HG03159 (cell line): ENCODE data around the gene CXCL17.
"Not testable (repeated sequence)": the region's sequence is repeated elsewhere in the genome, so short reads cannot be mapped to it uniquely, and the experiment has no call there.

Source experiments
- ATAC-seq: cut with Tn5 transposase; IDR thresholded peaks from one replicate; pipeline ENCODE4 v1.9.1; 2021; ENCODE audit warnings: mild to moderate bottlenecking, moderate library complexity; ENCODE audit not compliant: unreplicated experiment

Gene CXCL17

DNA sequence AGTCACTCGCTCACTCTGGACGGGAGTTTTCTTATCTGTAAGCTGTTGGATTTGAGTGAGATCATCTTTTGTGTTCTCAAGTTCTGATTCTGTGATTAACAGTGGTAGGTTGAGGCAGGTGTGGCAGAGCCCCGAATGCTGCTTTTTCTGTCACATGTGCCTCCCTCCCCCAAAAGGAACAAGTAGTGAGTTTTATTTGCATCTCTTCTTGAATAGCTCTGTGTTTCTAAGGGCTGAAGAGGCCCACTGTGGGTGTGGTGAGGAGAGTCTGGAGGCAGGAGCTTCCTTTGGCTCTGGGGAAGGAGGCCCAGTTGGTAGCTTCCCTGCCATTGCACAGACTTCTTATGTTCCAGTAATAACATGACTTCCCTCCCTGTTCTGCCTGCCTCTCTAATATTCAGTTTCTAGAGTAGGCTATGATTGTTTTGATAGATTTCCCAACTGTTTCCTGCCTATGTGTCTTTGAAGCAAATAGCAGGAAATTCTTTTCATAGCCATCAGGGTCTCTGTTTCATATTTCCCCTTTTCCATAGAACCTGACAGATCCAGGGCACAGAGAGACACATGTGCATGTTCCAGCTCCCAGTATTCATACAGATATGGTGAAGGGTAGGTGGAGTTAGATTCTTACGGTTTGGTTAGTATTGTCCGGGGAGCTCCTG, 23.9 kb upstream of the CXCL17 start:
- no peak for ATAC-seq

DNA sequence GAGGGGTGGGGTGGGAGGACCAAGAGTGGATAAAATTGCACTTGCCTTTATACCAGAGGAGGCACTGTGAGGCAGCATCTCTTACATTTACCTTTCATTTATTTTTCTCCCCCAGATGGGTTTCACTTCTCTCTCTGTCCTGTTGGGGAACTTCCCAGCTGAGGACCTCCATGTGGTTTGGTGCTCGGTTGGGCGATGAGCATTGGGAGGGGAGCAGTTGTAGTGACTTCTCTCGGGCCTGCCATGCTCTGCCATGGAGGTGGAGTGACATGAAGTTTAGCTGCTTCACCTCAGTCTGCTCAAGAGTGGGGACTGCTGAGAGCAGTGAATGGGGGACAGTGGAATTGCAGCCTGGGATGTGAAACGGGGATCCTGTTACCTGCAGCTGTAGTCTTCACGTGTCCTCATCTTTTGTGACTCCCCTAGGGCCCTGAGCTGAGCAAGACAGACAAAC, 23.1 kb upstream of the CXCL17 start:
- peak; percentile 82 for ATAC-seq

DNA sequence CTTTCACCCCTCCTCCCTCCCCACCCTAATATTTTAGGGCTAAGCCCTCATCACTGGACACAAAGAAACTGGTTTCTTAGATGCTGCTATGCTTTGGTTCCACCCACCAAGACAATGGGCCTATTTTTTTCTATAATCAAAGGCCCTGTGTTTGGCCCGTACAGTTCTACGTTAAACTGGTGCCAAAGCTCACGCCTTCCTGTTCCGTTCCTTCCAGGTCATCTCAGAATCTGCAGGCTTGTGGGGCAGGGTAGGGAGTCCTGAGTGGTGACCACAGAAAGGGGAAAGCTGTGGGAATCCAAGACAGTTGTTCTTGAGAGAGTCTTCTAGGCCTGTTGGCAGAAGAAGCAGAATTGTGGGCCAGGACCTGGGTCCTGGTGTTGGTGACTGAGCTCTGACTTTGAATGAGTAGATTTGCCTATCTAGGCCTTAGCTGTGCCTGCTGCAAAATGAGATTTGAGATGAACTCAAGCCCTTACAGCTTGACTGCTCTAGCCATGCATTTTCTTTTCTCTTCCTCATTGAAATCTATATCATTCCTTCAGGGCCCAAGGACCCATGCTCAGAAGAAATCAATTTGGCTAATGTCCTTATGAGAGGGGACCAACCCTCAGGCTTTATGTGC, 19.1 kb upstream of the CXCL17 start:
- no peak for ATAC-seq

DNA sequence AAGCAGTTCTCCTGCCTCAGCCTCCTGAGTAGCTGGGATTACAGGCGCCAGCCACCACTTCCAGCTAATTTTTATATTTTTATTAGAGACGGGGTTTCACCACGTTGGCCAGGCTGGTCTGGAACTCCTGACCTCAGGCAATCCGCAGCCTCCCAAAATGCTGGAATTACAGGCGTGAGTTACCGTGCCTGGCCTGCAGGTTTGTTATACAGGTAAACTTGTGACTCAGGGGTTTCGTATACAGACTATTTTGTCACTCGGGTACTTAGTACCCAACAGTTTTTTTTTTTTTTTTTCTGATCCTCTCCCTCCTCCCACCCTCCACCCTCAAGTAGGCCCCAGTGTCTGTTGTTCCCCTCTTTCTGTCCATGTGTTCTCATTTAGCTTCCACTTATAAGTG, 18.5 kb upstream of the CXCL17 start:
- not testable (repeated sequence) for ATAC-seq

DNA sequence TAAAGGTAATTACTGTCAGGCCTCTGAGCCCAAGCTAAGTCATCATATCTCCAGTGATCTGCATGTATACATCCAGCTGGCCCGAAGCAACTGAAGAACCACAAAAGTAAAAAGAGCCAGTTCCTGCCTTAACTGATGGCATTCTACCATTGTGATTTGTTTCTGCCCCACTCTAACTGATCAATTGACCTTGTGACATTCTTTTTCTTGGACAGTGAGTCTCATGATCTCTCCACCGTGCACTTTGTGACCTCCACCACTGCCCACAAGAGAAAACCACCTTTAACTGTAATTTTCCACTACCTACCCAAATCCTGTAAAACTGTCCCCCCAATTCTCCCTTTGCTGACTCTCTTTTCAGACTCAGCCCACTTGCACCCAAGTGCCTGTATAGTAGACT, 17.2 kb upstream of the CXCL17 start:
- no peak for ATAC-seq

DNA sequence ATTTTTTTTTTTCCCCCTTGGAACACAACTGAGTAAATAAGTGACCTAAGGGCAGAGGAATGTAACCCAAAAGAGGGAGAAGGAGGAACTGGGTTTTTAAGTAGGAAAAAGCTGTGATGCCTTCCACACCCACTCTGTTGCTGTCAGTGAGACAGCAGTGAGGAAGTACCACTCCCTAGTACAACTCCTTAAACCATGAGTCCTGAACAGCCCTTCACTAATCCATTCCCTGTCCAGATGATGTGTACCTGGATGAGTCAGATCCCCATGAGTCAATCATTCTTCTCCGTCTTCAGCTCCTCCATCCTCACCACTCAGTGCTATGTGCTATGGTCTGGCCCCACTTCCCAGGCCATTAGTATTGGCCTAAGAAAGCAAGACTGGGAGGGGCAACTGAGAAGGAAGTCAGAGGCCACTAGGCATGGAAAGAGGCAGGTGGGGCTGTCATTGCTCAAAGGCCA, 12.9 kb upstream of the CXCL17 start:
- ATAC-seq: no peak

DNA sequence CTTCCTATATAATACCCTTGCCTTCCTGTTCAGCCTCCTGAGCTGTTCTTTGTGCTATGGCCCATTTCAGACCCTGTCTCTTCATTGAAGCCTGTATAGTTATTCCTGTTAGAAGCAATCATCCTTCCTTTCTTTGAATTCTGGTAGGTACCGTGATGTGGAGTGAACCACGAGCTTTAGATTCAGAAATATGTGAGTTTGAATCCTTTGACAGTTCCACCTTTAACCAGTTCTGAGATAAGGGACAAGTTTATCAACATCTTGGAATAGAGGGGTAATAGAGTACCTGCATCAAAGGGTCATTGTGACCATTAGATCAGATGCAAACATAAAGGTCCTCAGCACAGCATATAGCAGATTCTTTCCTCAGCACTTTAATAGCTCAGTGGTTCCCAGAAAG, 12.3 kb upstream of the CXCL17 start:
- no peak for ATAC-seq

DNA sequence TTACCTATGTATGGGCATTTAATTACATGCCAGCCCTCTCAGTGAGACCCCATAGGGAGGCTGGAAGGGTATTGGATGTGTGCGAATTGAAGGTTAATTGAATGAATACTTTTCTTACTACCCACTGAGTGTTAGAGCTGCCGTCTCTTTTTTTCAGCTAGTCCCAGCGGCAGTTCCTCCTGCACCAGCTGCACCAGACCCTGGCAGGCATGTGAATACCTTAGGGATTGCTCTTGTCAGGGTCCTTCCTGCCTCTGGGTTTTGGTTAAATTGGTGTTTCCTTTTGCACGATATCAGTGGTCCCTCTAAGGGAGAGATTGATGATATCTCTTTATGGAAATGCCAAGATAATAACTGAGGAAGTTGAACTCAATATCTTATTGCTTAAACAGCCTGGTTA, 9.8 kb upstream of the CXCL17 start:
- no peak for ATAC-seq

DNA sequence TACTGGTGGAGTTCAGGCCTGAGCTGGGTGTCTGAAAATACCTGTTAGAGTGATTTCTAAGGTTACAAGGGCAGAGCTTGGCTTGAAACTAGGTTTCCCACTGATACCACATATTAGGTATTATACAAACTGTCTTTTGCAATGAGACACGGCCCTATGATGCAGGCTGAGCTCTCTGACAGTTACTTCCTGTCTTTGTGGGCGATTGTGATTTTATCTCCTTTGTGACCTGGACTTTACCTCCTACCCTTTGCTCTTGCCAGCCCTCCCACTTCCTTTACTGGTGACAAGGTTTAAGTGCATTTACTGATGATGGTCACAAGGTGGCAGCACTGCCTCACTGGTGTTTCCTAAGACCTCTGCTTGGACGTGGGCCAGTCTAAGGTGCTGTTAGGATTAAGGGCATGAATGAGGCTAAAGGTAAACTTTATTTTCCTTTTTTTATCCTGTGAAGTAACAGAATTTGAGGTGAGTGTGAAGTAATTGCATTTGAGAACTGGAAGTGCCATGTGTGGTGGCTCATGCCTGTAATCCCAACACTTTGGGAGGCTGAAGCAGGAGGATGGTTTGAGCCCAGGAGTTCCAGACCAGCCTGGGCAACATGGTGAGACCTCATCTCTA, 7.7 kb upstream of the CXCL17 start:
- ATAC-seq: peak; percentile 95

DNA sequence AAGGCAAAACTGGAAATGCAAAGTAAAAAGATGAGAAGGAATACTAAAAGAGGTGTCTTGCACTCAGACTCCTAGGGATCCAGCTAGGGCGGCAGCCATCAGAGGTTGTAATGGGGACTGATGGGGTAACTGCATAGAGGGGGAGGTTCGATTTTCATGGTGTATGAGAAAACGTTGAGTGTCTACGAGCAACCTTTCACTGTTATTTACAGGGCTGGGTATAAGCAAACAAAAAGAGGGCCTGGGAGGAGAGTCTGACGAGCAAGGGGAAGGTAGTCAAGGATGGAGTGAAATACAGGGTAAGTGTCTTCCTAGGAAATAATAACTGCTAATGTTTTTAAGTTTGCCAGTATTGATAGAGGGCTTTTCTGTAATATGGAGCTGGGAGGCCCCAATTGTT, 5.6 kb upstream of the CXCL17 start:
- not testable (repeated sequence) for ATAC-seq

DNA sequence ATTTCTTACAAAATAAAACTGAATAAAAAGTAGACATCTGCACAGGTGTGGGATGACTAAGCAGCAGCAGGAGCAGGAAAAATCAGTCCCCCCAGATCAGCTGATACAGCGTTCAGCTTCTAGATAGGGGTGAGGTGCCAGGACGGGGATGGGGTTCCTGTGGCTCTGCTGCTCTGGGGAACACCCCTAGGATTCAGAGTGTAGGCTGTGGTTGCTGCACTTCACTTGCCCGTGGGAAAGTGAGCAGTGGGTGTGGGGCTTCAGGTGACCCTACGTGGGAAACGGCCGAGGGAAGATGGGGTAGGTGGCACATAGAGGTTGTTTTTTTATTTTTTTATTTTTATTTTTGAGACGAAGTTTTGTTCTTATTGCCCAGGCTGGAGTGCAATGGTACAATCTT, 3.2 kb upstream of the CXCL17 start:
- ATAC-seq: no peak

DNA sequence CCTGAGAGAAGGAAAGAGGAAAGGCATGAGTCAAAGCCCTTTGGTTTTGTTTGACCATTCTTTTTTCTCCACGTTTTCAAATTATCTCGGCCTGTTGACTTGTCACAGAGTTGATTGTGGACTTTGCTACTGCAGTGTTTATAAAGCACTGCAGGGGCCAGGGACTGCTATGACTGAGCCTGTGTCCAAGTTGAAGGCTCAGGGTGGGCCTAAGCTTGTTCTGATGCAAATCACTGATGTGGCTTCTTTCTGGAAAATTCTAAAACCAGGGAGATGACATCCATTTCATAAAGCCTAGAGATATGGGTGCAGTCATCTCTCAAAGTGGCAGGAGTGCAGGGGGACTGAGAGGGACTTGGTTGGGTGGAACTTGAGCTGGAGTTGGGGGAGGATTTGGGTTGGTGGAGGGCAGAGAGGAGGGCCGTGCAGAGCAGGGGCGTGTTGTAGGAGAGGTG, 1.2 kb upstream of the CXCL17 start:
- ATAC-seq: no peak

DNA sequence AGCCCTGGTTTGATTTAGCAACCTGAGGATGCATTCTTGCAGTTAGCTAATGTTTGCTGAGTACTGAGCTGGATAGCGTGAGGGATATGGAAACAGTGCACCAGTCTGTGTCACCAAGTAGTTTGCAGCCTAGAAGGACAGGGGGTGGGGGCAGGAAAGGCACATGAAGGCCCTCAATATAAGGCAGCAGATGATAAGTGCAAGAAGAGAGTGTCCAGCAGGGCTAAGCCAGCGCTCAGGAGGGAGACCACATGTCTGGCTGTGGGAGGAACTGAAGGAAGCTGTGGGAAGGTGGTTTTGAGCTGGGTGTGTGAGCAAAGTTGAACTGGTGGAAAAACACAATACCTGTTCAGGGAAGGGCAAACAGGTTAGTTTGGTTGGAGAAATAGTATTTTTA, 1.7 kb downstream of the CXCL17 start:
- ATAC-seq: no peak

DNA sequence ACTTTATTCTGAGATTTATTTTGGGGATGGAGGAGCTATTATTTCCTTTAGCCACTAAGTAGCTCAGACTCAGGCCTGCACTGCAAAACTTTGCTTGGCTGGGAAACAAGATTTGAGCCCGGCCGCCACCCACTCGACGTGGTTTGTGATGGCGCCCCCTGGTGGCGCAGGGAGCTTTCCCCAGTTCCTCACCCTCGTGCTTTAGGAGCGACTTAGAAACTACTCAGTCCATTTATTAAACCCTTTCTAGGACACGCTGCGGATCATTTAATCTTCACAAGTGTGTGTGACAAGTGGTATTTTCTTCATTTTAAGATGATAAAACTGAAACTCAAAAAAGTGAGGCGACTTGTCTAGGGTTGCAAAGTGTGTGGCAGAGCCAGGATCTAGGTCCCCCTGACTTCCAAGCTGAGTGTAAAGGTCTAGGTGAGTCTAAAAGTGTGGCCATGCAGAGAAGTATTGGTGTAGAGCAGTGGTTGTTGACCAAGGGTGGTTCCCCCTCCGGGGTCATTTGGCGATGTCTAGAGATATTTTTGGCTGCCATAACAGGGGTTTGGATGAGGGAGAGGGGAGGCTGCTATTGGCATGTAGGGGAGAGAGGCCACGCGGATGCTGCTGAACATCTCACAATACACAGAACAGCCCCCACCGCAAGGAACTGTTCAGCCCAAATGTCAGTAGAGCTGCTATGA, 2.2 kb downstream of the CXCL17 start:
- ATAC-seq: no peak

DNA sequence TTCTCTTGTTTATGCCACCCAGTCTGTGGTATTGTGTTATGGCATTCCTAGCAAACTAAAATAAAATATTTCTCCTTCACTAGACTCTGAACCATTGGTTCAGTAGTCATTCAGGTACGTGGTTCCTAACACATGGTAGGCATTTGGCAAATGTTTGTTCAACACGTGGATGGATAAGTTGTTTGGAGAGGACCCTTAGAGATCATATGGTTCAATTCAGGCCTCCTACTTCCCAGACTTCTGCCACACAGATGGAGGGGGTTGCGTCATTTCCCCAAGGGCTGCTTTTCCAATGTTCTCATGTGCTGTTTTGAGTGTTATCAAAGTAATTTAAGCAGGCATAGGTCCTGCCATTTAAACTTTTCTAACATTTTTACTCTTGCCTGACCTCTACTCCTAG, 6.7 kb downstream of the CXCL17 start:
- no peak for ATAC-seq

DNA sequence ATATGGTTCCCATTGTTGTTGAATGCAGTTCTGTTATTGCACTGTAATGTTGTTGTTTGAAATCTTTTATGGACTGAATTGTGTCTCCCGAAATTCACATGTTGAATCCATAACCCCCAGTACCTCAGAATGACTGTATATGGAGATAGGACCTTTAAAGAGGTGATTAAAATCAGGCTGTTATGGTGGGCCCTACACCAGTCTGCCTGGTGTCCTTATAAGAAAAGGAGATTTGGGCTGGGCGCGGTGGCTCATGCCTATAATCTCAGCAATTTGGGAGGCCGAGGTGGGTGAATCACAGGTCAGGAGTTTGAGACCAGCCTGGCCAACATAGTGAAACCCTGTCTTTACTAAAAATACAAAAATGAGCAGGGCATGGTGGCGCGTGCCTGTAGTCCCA, 7.4 kb downstream of the CXCL17 start:
- no peak for ATAC-seq

DNA sequence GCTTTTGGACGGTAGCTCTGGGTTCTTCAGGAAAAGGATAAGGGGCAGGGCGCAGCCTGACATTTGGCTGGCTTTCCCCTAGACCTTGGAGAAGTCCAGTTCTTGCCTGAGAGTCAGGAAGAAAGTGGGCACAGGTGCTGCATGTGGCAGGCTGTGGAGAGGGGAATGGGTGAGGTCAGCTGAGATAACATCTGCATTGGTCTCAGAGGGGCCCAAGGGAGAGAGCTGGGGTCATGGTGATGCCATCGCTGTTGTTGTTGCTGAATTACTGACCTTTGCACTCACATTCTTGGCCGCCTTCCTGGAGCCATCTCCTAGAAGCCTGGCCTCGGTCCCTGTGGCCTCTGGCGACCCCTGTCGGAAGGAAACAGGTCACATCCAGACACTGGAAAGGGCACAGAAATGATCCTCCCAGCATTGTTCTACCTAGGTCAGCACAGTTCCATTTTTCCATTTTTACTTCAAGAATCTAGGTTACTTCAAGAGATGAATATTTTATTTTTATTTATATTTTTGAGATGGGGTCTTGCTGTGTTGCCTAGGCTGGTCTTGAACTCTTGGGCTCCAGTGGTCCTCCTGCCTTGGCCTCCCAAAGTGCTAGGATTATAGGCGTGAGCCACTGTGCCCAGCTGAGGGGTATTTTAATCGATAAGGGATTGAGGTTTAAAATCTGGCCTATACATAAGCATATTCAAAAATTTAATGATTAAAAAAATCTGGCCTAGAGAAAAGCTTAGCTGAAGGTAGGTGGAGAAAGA, 9.1 kb downstream of the CXCL17 start:
- ATAC-seq: no peak

DNA sequence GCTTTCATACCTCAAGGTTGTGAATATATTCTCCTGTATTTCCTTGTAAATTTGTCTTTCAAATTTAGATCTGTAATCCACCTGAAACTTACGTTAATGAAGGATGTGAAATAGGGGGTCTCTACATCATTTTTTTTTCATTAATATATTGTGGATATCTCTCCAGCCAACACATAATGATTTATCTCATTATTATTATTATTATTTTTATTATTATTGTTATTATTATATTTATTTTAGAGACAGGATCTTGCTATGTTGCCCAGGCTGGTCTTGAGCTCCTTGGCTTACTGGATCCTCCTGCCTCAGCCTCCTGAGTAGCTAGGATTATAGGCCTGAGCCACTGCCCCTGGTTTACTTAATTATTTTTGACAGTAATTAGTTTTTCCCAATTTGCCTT, 11.3 kb downstream of the CXCL17 start:
- ATAC-seq: no peak

DNA sequence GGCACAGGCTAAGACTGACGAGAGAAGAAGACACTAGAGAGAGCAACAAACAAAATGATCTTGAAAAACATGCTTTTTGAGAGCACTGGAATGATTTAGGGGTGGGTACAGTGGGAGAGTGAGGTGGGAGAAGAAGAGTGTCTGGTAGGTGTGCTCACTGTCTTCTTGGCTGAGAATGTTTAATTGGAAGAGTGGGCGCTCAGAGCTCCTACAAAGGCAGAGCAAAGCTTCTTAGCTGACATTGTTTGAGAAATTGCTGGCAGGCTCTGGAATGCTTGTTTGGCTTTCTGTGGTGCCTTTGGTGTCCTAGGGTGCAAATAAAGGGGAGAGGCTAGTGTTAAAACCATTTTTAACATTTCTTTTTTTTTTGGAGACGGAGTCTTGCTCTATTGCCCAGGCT, 14.1 kb downstream of the CXCL17 start:
- no peak for ATAC-seq

DNA sequence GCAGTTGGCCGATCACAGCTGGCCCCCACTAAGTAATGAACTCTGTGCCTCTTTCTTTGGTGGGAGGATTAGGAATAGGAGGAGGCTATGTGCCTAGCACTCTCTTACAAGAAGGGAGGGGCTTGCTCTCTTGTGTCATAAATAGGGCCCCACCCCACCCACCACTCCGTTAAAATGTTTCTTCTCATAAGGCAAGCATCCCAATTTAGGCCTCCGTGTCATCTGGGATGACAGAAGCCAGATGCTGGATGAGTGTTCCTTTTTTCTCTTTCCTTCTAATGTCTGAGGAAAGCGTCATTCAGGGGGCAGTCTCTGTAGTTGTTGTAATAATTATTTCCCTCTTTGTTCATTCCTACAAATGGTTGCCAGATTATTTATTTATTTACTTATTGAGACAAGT, 15.4 kb downstream of the CXCL17 start, which contains the start of gene LIPE:
Gene LIPE (minus strand): TSS at position 76 of the 400 bp plus-strand sequence. CDS start 239 bp downstream, outside the sequence.
- no peak for ATAC-seq

DNA sequence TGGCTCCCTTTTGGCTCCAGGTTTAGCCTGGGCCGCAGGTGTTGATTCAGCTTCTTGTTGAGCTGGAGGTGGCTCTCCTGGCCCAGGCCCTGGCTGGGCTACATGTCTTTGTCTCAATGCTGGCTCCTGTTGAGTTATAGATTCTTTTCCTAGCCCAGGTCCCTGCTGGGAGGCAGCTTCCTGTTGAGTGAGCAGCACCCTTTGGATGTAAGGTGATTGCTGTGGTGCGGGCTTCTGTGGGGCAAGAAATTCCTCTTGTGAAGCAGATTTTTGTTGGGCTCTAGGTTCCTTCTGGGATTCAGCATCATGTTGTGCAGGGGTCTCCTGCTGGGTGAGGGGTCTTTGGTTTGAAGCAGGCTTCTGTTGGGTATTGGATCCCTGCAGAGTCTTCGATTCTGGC, 16.1 kb downstream of the CXCL17 start:
- no peak for ATAC-seq
